NCI-H446 (cell line): ENCODE data around the gene ENDOV.
A peak's percentile ranks its signal among the peaks of the same experiment; 100 is the strongest.

Experiments
- DNase-seq, 2 experiments: peaks; one replicate each; lab custom pipeline; 2025; lab: John Stamatoyannopoulos, UW

The ENDOV gene

DNA sequence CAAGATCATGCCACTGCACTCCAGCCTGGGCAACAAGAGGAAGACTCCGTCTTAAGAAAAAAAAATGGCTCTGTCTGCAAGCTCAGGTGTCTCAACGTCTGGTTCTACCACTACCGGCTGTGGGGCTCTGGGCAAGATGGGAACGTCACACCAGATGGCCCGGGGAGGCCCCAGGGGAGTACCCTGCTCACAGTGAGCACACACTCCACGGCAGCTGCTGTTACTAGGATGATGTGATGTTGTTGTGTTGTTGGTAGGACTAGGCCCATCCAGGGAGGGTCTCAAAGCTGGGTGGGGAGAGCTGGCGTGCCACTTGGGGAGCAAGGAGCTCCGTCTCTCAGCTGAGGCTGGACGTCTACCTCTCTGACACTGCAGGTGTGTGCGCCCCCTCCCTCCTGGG lies 70.9 kb downstream of the ENDOV start:
- peak in 1 of 2 experiments; percentile 57 for DNase-seq

DNA sequence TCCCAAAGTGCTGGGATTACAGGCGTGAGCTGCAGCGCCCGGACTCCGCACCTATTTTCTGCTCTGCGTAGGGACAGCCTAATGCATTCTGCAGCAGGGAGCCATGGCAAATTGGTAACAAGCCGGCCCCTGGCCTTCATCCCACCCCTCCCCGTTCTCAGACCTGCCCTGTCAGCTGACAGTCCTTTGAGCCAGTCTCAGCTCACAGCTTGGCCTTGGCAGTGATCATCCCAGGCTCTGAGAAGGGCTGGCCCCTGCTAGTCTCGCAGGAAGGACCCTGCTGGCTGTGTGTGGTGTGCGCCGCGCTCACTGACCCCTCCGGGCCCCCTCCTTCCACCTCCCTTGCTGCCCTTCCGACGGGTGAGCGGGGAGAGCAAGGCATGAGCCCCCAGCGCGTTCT lies 71.7 kb downstream of the ENDOV start:
- no peak for DNase-seq

GRCh38 chr17:80487511-80487910 lies 72.5 kb downstream of the ENDOV start:
- DNase-seq = no peak
